ENCODE measurements around the gene MTNR1A.

MTNR1A gene

GRCh38 chr4:186554914-186555827, at the start of gene MTNR1A:
Gene MTNR1A, minus strand, starts transcription at chr4:186555567. Its CDS starts 202 bp downstream, at chr4:186555365.
- ChIA-PET CTCF (interaction anchor here (1.0 to 1.6 kb wide), 4 partner anchors 10 to 82 kb away, joined by 3 to 5 read pairs (median 3); no protein-coding TSS in a partner anchor), POLR2A (no interaction called here)
- peak within 1 kb of the TSS; percentile 42; the same call in 1 of the 2 replicates for H3K27ac ChIP-seq (ENCODE audit: extremely low read depth, low read depth, low read length)
- no peaks in the 10 kb centered on the region for H3K36me3 ChIP-seq (ENCODE audit: control insufficient read depth in 2 of 2, insufficient read depth in 1 of 2, low read length in 2 of 2)
- no peaks in the 10 kb centered on the region for H3K9me3 ChIP-seq (ENCODE audit: control insufficient read depth, insufficient read depth, low read depth, low read length)
- H3K4me1 ChIP-seq (ENCODE audit: control insufficient read depth, insufficient read depth, low read length), result no peaks in the 10 kb centered on the region
- H3K4me3 ChIP-seq (ENCODE audit: low read depth, low read length), result peak within 1 kb of the TSS; percentile 54
- TF ChIP-seq ZBTB11 (tag by site-specific recombination; conservative IDR thresholded peaks at IDR 0.05; ENCODE audit: low read depth), result no peak
- TF ChIP-seq ZNF660 (tag by site-specific recombination; IDR thresholded peaks at IDR 0.05), result no peak
- TF ChIP-seq PRDM10 (tag by site-specific recombination; IDR thresholded peaks at IDR 0.05), result peak; percentile 50
- TF ChIP-seq ZNF138 (tag by site-specific recombination; IDR thresholded peaks at IDR 0.05; ENCODE audit: borderline replicate concordance), result no peak
- no peak for TF ChIP-seq ZNF776 (tag by site-specific recombination; IDR thresholded peaks at IDR 0.05; ENCODE audit: borderline replicate concordance)
- peak; percentile 82 for TF ChIP-seq ZBTB8A (tag by site-specific recombination; IDR thresholded peaks at IDR 0.05)
- TF ChIP-seq ZNF585B (tag by site-specific recombination; IDR thresholded peaks at IDR 0.05), result no peak
- no peak for TF ChIP-seq ZNF24 (tag by site-specific recombination; IDR thresholded peaks at IDR 0.05)
- TF ChIP-seq ZNF76 (tag by site-specific recombination; IDR thresholded peaks at IDR 0.05; ENCODE audit: borderline replicate concordance, low read depth), result 0 out of 2 replicates have a peak, but pooled peaks have one; percentile 22
- TF ChIP-seq ZXDB (tag by site-specific recombination; IDR thresholded peaks at IDR 0.05), result no peak
- TF ChIP-seq ZNF140 (tag by site-specific recombination; IDR thresholded peaks at IDR 0.05), result no peak
- TF ChIP-seq ZNF621 (tag by site-specific recombination; IDR thresholded peaks at IDR 0.05), result no peak
- TF ChIP-seq ZNF48 (tag by site-specific recombination; IDR thresholded peaks at IDR 0.05), result no peak
- TF ChIP-seq ZFP69B (tag by site-specific recombination; IDR thresholded peaks at IDR 0.05), result no peak
- TF ChIP-seq ZNF623 (tag by site-specific recombination; IDR thresholded peaks at IDR 0.05), result no peak
- no peak for TF ChIP-seq ZNF211 (tag by site-specific recombination; IDR thresholded peaks at IDR 0.05; ENCODE audit: low read depth)
- no peak for TF ChIP-seq ZNF175 (tag by site-specific recombination; IDR thresholded peaks at IDR 0.05)
- TF ChIP-seq ZNF112 (tag by site-specific recombination; IDR thresholded peaks at IDR 0.05), result no peak
- TF ChIP-seq, protein P1, sequence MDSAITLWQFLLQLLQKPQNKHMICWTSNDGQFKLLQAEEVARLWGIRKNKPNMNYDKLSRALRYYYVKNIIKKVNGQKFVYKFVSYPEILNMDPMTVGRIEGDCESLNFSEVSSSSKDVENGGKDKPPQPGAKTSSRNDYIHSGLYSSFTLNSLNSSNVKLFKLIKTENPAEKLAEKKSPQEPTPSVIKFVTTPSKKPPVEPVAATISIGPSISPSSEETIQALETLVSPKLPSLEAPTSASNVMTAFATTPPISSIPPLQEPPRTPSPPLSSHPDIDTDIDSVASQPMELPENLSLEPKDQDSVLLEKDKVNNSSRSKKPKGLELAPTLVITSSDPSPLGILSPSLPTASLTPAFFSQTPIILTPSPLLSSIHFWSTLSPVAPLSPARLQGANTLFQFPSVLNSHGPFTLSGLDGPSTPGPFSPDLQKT (IDR thresholded peaks at IDR 0.05; ENCODE audit: borderline replicate concordance, low read depth, low read length), result no peak
- peak; percentile 30; the same call in 1 of the 2 replicates for TF ChIP-seq ZNF561 (tag by site-specific recombination; IDR thresholded peaks at IDR 0.05; ENCODE audit: borderline replicate concordance)
- peak; percentile 79 for TF ChIP-seq ZNF335 (tag by site-specific recombination; conservative IDR thresholded peaks at IDR 0.05)
- TF ChIP-seq PBX3 (CRISPR knock-in tag; IDR thresholded peaks at IDR 0.05), result 0 out of 2 replicates have a peak, but pooled peaks have one; percentile 55
- no peak for TF ChIP-seq ZNF132 (tag by site-specific recombination; IDR thresholded peaks at IDR 0.05; ENCODE audit: borderline replicate concordance)
- TF ChIP-seq ZNF664 (tag by site-specific recombination; IDR thresholded peaks at IDR 0.05), result no peak
- no peak for TF ChIP-seq GLI4 (tag by site-specific recombination; IDR thresholded peaks at IDR 0.05)
- no peak for TF ChIP-seq ZNF514 (tag by site-specific recombination; IDR thresholded peaks at IDR 0.05)
- peak; percentile 74 for TF ChIP-seq ZBTB26 (tag by site-specific recombination; optimal IDR thresholded peaks at IDR 0.05)
